Measurements from ENCODE around the gene C5orf34. TPM values are rescaled to one million over a fixed set of nuclear protein-coding genes. Genes with fewer than 3 reads are reported as not detected.
"Not testable (repeated sequence)": the region's sequence is repeated elsewhere in the genome, so short reads cannot be mapped to it uniquely, and the experiment has no call there.

Gene C5orf34
- polyA plus RNA-seq, 2 donors: 1.2 to 1.5 TPM

GRCh38 chr5:43523662-43524072 is 8.7 kb upstream of the C5orf34 start:
- WGBS, 2 donors: 55 to 63% methylated on average over 2 of the region's 2 CpGs
- Histone ChIP-seq H3K4me3 (ENCODE audit: low read depth in 1 of 2, low read length in 2 of 2) (no peak overlapping the region), H3K36me3 (ENCODE audit: control insufficient read depth in 2 of 2, insufficient read depth in 2 of 2, low read length in 1 of 2) (peaks cover 0 to 3% of the 10 kb centered on the region in 2 donors), H3K27ac (ENCODE audit: low read depth in 2 of 2, low read length in 1 of 2) (no peak overlapping the region), H3K9me3 (ENCODE audit: control insufficient read depth in 2 of 2, insufficient read depth in 1 of 2, low read depth in 1 of 2, low read length in 1 of 2) (no peaks in the 10 kb centered on the region), H3K27me3 (ENCODE audit: control insufficient read depth in 1 of 2, insufficient read depth in 2 of 2, low read length in 2 of 2) (no peaks in the 10 kb centered on the region), H3K4me1 (ENCODE audit: control insufficient read depth in 2 of 2, insufficient read depth in 2 of 2, low read length in 1 of 2) (no peaks in the 10 kb centered on the region)

GRCh38 chr5:43520615-43521014 is 5.7 kb upstream of the C5orf34 start:
- Histone ChIP-seq H3K27me3 (ENCODE audit: control insufficient read depth in 1 of 2, insufficient read depth in 2 of 2, low read length in 2 of 2) (no peaks in the 10 kb centered on the region), H3K9me3 (ENCODE audit: control insufficient read depth in 2 of 2, insufficient read depth in 1 of 2, low read depth in 1 of 2, low read length in 1 of 2) (no peaks in the 10 kb centered on the region), H3K36me3 (ENCODE audit: control insufficient read depth in 2 of 2, insufficient read depth in 2 of 2, low read length in 1 of 2) (peaks cover 0 to under 1% of the 10 kb centered on the region in 2 donors), H3K27ac (ENCODE audit: low read depth in 2 of 2, low read length in 1 of 2) (no peak overlapping the region), H3K4me3 (ENCODE audit: low read depth in 1 of 2, low read length in 2 of 2) (no peak overlapping the region), H3K4me1 (ENCODE audit: control insufficient read depth in 2 of 2, insufficient read depth in 2 of 2, low read length in 1 of 2) (no peaks in the 10 kb centered on the region)
- WGBS, 2 donors: 88 to 89% methylated on average over 1 of the region's 1 CpG

- peak overlapping the region; percentile 41 to 92 for H3K27ac ChIP-seq (ENCODE audit: low read depth in 2 of 2, low read length in 1 of 2)
- H3K27me3 ChIP-seq (ENCODE audit: control insufficient read depth in 1 of 2, insufficient read depth in 2 of 2, low read length in 2 of 2): no peaks in the 10 kb centered on the region
- no peaks in the 10 kb centered on the region for H3K4me1 ChIP-seq (ENCODE audit: control insufficient read depth in 2 of 2, insufficient read depth in 2 of 2, low read length in 1 of 2)
- H3K4me3 ChIP-seq (ENCODE audit: low read depth in 1 of 2, low read length in 2 of 2): peak overlapping the region in 1 of 2 donors; percentile 71
- WGBS, 2 donors: 6 to 17% methylated on average over 1 of the region's 1 CpG
- H3K36me3 ChIP-seq (ENCODE audit: control insufficient read depth in 2 of 2, insufficient read depth in 2 of 2, low read length in 1 of 2): no peaks in the 10 kb centered on the region
- no peaks in the 10 kb centered on the region for H3K9me3 ChIP-seq (ENCODE audit: control insufficient read depth in 2 of 2, insufficient read depth in 1 of 2, low read depth in 1 of 2, low read length in 1 of 2)
Measured at GRCh38 chr5:43515678-43516048, 715 bp upstream of the C5orf34 start.

GRCh38 chr5:43514471-43514815 is 505 bp downstream of the C5orf34 start:
- Histone ChIP-seq H3K9me3 (ENCODE audit: control insufficient read depth in 2 of 2, insufficient read depth in 1 of 2, low read depth in 1 of 2, low read length in 1 of 2) (no peaks in the 10 kb centered on the region), H3K27ac (ENCODE audit: low read depth in 2 of 2, low read length in 1 of 2) (peak overlapping the region; percentile 83 to 91), H3K27me3 (ENCODE audit: control insufficient read depth in 1 of 2, insufficient read depth in 2 of 2, low read length in 2 of 2) (no peaks in the 10 kb centered on the region), H3K4me3 (ENCODE audit: low read depth in 1 of 2, low read length in 2 of 2) (peak overlapping the region; percentile 46 to 71), H3K36me3 (ENCODE audit: control insufficient read depth in 2 of 2, insufficient read depth in 2 of 2, low read length in 1 of 2) (no peaks in the 10 kb centered on the region), H3K4me1 (ENCODE audit: control insufficient read depth in 2 of 2, insufficient read depth in 2 of 2, low read length in 1 of 2) (no peaks in the 10 kb centered on the region)
- WGBS, 2 donors: 0 to 2% methylated on average over 6 of the region's 6 CpGs

- Histone ChIP-seq H3K27ac (ENCODE audit: low read depth in 2 of 2, low read length in 1 of 2) (no peak overlapping the region), H3K4me1 (ENCODE audit: control insufficient read depth in 2 of 2, insufficient read depth in 2 of 2, low read length in 1 of 2) (no peaks in the 10 kb centered on the region), H3K36me3 (ENCODE audit: control insufficient read depth in 2 of 2, insufficient read depth in 2 of 2, low read length in 1 of 2) (no peaks in the 10 kb centered on the region), H3K27me3 (ENCODE audit: control insufficient read depth in 1 of 2, insufficient read depth in 2 of 2, low read length in 2 of 2) (no peaks in the 10 kb centered on the region), H3K9me3 (ENCODE audit: control insufficient read depth in 2 of 2, insufficient read depth in 1 of 2, low read depth in 1 of 2, low read length in 1 of 2) (no peaks in the 10 kb centered on the region), H3K4me3 (ENCODE audit: low read depth in 1 of 2, low read length in 2 of 2) (peak overlapping the region in 1 of 2 donors; percentile 71)
- 17 to 21% methylated on average over 4 of the region's 4 CpGs for WGBS, 2 donors
Measured at GRCh38 chr5:43514025-43514424, 923 bp downstream of the C5orf34 start.

- 94 to 95% methylated on average over 14 to 36 of the region's 36 CpGs for WGBS, 2 donors
- not testable (repeated sequence) for H3K36me3 ChIP-seq (ENCODE audit: control insufficient read depth in 2 of 2, insufficient read depth in 2 of 2, low read length in 1 of 2); H3K4me1 ChIP-seq (ENCODE audit: control insufficient read depth in 2 of 2, insufficient read depth in 2 of 2, low read length in 1 of 2); H3K27me3 ChIP-seq (ENCODE audit: control insufficient read depth in 1 of 2, insufficient read depth in 2 of 2, low read length in 2 of 2); H3K9me3 ChIP-seq (ENCODE audit: control insufficient read depth in 2 of 2, insufficient read depth in 1 of 2, low read depth in 1 of 2, low read length in 1 of 2); H3K4me3 ChIP-seq (ENCODE audit: low read depth in 1 of 2, low read length in 2 of 2); H3K27ac ChIP-seq (ENCODE audit: low read depth in 2 of 2, low read length in 1 of 2)
Measured at GRCh38 chr5:43511062-43511461, 3.9 kb downstream of the C5orf34 start.

- no peaks in the 10 kb centered on the region for H3K9me3 ChIP-seq (ENCODE audit: control insufficient read depth in 2 of 2, insufficient read depth in 1 of 2, low read depth in 1 of 2, low read length in 1 of 2)
- no peaks in the 10 kb centered on the region for H3K27me3 ChIP-seq (ENCODE audit: control insufficient read depth in 1 of 2, insufficient read depth in 2 of 2, low read length in 2 of 2)
- no peaks in the 10 kb centered on the region for H3K4me1 ChIP-seq (ENCODE audit: control insufficient read depth in 2 of 2, insufficient read depth in 2 of 2, low read length in 1 of 2)
- peak overlapping the region in 1 of 2 donors; percentile 49 for H3K27ac ChIP-seq (ENCODE audit: low read depth in 2 of 2, low read length in 1 of 2)
- 89 to 91% methylated on average over 2 of the region's 2 CpGs for WGBS, 2 donors
- H3K36me3 ChIP-seq (ENCODE audit: control insufficient read depth in 2 of 2, insufficient read depth in 2 of 2, low read length in 1 of 2): no peaks in the 10 kb centered on the region
- H3K4me3 ChIP-seq (ENCODE audit: low read depth in 1 of 2, low read length in 2 of 2): no peak overlapping the region
Measured at GRCh38 chr5:43498581-43498980, 16.4 kb downstream of the C5orf34 start.

- Histone ChIP-seq H3K36me3 (ENCODE audit: control insufficient read depth in 2 of 2, insufficient read depth in 2 of 2, low read length in 1 of 2) (no peaks in the 10 kb centered on the region), H3K9me3 (ENCODE audit: control insufficient read depth in 2 of 2, insufficient read depth in 1 of 2, low read depth in 1 of 2, low read length in 1 of 2) (no peaks in the 10 kb centered on the region), H3K27ac (ENCODE audit: low read depth in 2 of 2, low read length in 1 of 2) (no peak overlapping the region), H3K4me1 (ENCODE audit: control insufficient read depth in 2 of 2, insufficient read depth in 2 of 2, low read length in 1 of 2) (no peaks in the 10 kb centered on the region), H3K27me3 (ENCODE audit: control insufficient read depth in 1 of 2, insufficient read depth in 2 of 2, low read length in 2 of 2) (no peaks in the 10 kb centered on the region), H3K4me3 (ENCODE audit: low read depth in 1 of 2, low read length in 2 of 2) (no peak overlapping the region)
- WGBS, 2 donors: 69 to 81% methylated on average over 5 of the region's 5 CpGs
Measured at GRCh38 chr5:43497311-43498104, 17.4 kb downstream of the C5orf34 start.

- H3K27ac ChIP-seq (ENCODE audit: low read depth in 2 of 2, low read length in 1 of 2): no peak overlapping the region
- H3K9me3 ChIP-seq (ENCODE audit: control insufficient read depth in 2 of 2, insufficient read depth in 1 of 2, low read depth in 1 of 2, low read length in 1 of 2): no peaks in the 10 kb centered on the region
- no peaks in the 10 kb centered on the region for H3K4me1 ChIP-seq (ENCODE audit: control insufficient read depth in 2 of 2, insufficient read depth in 2 of 2, low read length in 1 of 2)
- H3K36me3 ChIP-seq (ENCODE audit: control insufficient read depth in 2 of 2, insufficient read depth in 2 of 2, low read length in 1 of 2): no peaks in the 10 kb centered on the region
- no peak overlapping the region for H3K4me3 ChIP-seq (ENCODE audit: low read depth in 1 of 2, low read length in 2 of 2)
- WGBS, 2 donors: 96 to 98% methylated on average over 1 of the region's 1 CpG
- H3K27me3 ChIP-seq (ENCODE audit: control insufficient read depth in 1 of 2, insufficient read depth in 2 of 2, low read length in 2 of 2): no peaks in the 10 kb centered on the region
Measured at GRCh38 chr5:43491326-43491725, 23.6 kb downstream of the C5orf34 start.

GRCh38 chr5:43486353-43486752 is 28.6 kb downstream of the C5orf34 start:
- Histone ChIP-seq H3K4me3 (ENCODE audit: low read depth in 1 of 2, low read length in 2 of 2) (no peak overlapping the region), H3K36me3 (ENCODE audit: control insufficient read depth in 2 of 2, insufficient read depth in 2 of 2, low read length in 1 of 2) (no peaks in the 10 kb centered on the region), H3K27ac (ENCODE audit: low read depth in 2 of 2, low read length in 1 of 2) (no peak overlapping the region), H3K4me1 (ENCODE audit: control insufficient read depth in 2 of 2, insufficient read depth in 2 of 2, low read length in 1 of 2) (no peaks in the 10 kb centered on the region), H3K9me3 (ENCODE audit: control insufficient read depth in 2 of 2, insufficient read depth in 1 of 2, low read depth in 1 of 2, low read length in 1 of 2) (no peaks in the 10 kb centered on the region), H3K27me3 (ENCODE audit: control insufficient read depth in 1 of 2, insufficient read depth in 2 of 2, low read length in 2 of 2) (no peaks in the 10 kb centered on the region)
- WGBS, 2 donors: 87 to 89% methylated on average over 3 of the region's 3 CpGs
